Trophoblast cell (in vitro differentiated cells and primary cell): Measurements from ENCODE around the gene ZFP28.

ENCODE experiments used
- DNase-seq, 2 donors: peaks; one replicate each; pipeline ENCODE4 v3.0.0-alpha.2; 2016
- H2AFZ ChIP-seq: 2 replicates; pipeline ENCODE4 v1.6.1; 2013; ENCODE audit warnings: low read length, moderate library complexity, mild to moderate bottlenecking; ENCODE audit not compliant: insufficient read depth, poor library complexity
- H2AK5ac ChIP-seq: 2 replicates; pipeline ENCODE4 v1.6.1; 2013; ENCODE audit warnings: mild to moderate bottlenecking, low read length
- H2BK120ac ChIP-seq: 2 replicates; pipeline ENCODE4 v1.6.1; 2013; ENCODE audit warnings: low read length, mild to moderate bottlenecking, moderate library complexity; ENCODE audit not compliant: insufficient read depth, poor library complexity
- H2BK12ac ChIP-seq: 2 replicates; pipeline ENCODE4 v1.6.1; 2013; ENCODE audit warnings: mild to moderate bottlenecking, low read length, moderate library complexity
- H2BK5ac ChIP-seq: 2 replicates; pipeline ENCODE4 v1.6.1; 2013; ENCODE audit warnings: low read length, low read depth, moderate library complexity, mild to moderate bottlenecking; ENCODE audit not compliant: poor library complexity
- H3K14ac ChIP-seq: 2 replicates; pipeline ENCODE4 v1.6.1; 2013; ENCODE audit warnings: mild to moderate bottlenecking, low read length
- H3K18ac ChIP-seq: 2 replicates; pipeline ENCODE4 v1.6.1; 2013; ENCODE audit warnings: mild to moderate bottlenecking, low read length
- H3K23ac ChIP-seq: 2 replicates; pipeline ENCODE4 v1.6.1; 2013; ENCODE audit warnings: low read length
- H3K27ac ChIP-seq: 2 replicates; pipeline ENCODE4 v1.5.1; 2013; ENCODE audit warnings: low read depth, mild to moderate bottlenecking, inconsistent platforms, low read length, moderate library complexity
- H3K27me3 ChIP-seq: 2 replicates; pipeline ENCODE4 v1.6.1; 2013; ENCODE audit warnings: inconsistent platforms, mild to moderate bottlenecking, low read length, moderate library complexity; ENCODE audit not compliant: insufficient read depth
- H3K36me3 ChIP-seq, 2 experiments: 1 replicate in 1 of 2; 2 replicates in 1 of 2; pipeline ENCODE4 v1.6.1; 2013; ENCODE audit warnings: low read length in 2 of 2, mild to moderate bottlenecking in 2 of 2, moderate library complexity in 1 of 2; ENCODE audit not compliant: insufficient read depth in 2 of 2, control insufficient read depth in 1 of 2
- H3K4ac ChIP-seq: 2 replicates; pipeline ENCODE4 v1.6.1; 2013; ENCODE audit warnings: low read depth, mild to moderate bottlenecking, low read length, moderate library complexity
- H3K4me1 ChIP-seq, 2 experiments: 1 replicate in 1 of 2; 2 replicates in 1 of 2; pipeline ENCODE4 v1.6.1; 2013; ENCODE audit warnings: low read length in 2 of 2, mild to moderate bottlenecking in 2 of 2, moderate library complexity in 1 of 2; ENCODE audit not compliant: insufficient read depth in 2 of 2, control insufficient read depth in 1 of 2
- H3K4me2 ChIP-seq: 2 replicates; pipeline ENCODE4 v1.6.1; 2013; ENCODE audit warnings: inconsistent platforms, mild to moderate bottlenecking, low read length, moderate library complexity
- H3K4me3 ChIP-seq: 2 replicates; pipeline ENCODE4 v1.5.1; 2013; ENCODE audit warnings: mild to moderate bottlenecking, low read depth, low read length, inconsistent platforms
- H3K79me1 ChIP-seq: one replicate; pipeline ENCODE4 v1.6.1; 2013; ENCODE audit warnings: low read length
- H3K79me2 ChIP-seq: 2 replicates; pipeline ENCODE4 v1.6.1; 2013; ENCODE audit warnings: low read length, mild to moderate bottlenecking; ENCODE audit not compliant: control insufficient read depth, insufficient read depth, poor library complexity
- H3K9ac ChIP-seq: 2 replicates; pipeline ENCODE4 v1.6.1; 2013; ENCODE audit warnings: mild to moderate bottlenecking, low read length
- H3K9me3 ChIP-seq: 2 replicates; pipeline ENCODE4 v1.6.1; 2013; ENCODE audit warnings: low read depth, mild to moderate bottlenecking, control low read depth, inconsistent platforms, low read length; ENCODE audit not compliant: insufficient read depth
- H4K12ac ChIP-seq: 2 replicates; pipeline ENCODE4 v1.6.1; 2013; ENCODE audit warnings: low read depth, mild to moderate bottlenecking, low read length, moderate library complexity
- H4K8ac ChIP-seq: 2 replicates; pipeline ENCODE4 v1.6.1; 2013; ENCODE audit warnings: low read depth, mild to moderate bottlenecking, low read length, moderate library complexity
- H4K91ac ChIP-seq: one replicate; pipeline ENCODE4 v1.6.1; 2013; ENCODE audit warnings: low read depth, mild to moderate bottlenecking, low read length, moderate library complexity
- WGBS: extraction: QIAGEN DNeasy Blood & Tissue Kit; methylation state at CpG from one replicate; pipeline ENCODE4 v1.1.7; 2013; ENCODE audit warnings: missing lambda C conversion rate; ENCODE audit not compliant: insufficient read length, insufficient coverage; ENCODE audit errors: extremely low coverage; 5-methylcytosine and 5-hydroxymethylcytosine counted together

ZFP28 gene

GRCh38 chr19:56543776-56544175 lies 5.0 kb downstream of the ZFP28 start:
- H3K79me1 ChIP-seq: no peaks in the 10 kb centered on the region
- WGBS: no CpG with 5 or more reads among the region's 2 CpGs
- no peak for DNase-seq

GRCh38 chr19:56547535-56547934 lies 8.8 kb downstream of the ZFP28 start:
- Histone ChIP-seq H3K4ac (no peak overlapping the region), H3K36me3 (peaks cover 5 to 12% of the 10 kb centered on the region in 2 experiments), H3K27me3 (no peaks in the 10 kb centered on the region), H3K27ac (no peak overlapping the region), H3K4me2 (no peak overlapping the region), H3K18ac (no peak overlapping the region), H3K9me3 (peaks cover 5% of the 10 kb centered on the region), H4K91ac (no peak overlapping the region), H3K4me1 (no peaks in the 10 kb centered on the region), H2BK12ac (no peak overlapping the region), H3K23ac (no peak overlapping the region), H3K4me3 (no peak overlapping the region), H2AK5ac (no peak overlapping the region), H4K12ac (no peak overlapping the region), H2AFZ (no peak overlapping the region), H2BK120ac (no peak overlapping the region), H3K79me1 (no peaks in the 10 kb centered on the region), H4K8ac (no peak overlapping the region), H3K79me2 (no peaks in the 10 kb centered on the region), H2BK5ac (no peak overlapping the region), H3K14ac (no peak overlapping the region), H3K9ac (no peak overlapping the region)
- no peak for DNase-seq
- no CpG with 5 or more reads among the region's 6 CpGs for WGBS

More at GRCh38 chr19:56543776-56544175, 5.0 kb downstream of the ZFP28 start:
- Histone ChIP-seq H3K36me3 (peaks cover 0 to 6% of the 10 kb centered on the region in 2 experiments), H3K9ac (no peak overlapping the region), H3K14ac (no peak overlapping the region), H3K27ac (no peak overlapping the region), H2AFZ (no peak overlapping the region), H3K4me3 (no peak overlapping the region), H2BK12ac (no peak overlapping the region), H4K12ac (no peak overlapping the region), H3K4ac (no peak overlapping the region), H2BK5ac (no peak overlapping the region), H2BK120ac (no peak overlapping the region), H2AK5ac (no peak overlapping the region), H4K8ac (no peak overlapping the region), H3K18ac (no peak overlapping the region), H3K9me3 (peaks cover 12% of the 10 kb centered on the region), H3K27me3 (no peaks in the 10 kb centered on the region), H3K23ac (no peak overlapping the region), H3K4me1 (peaks cover 0 to 7% of the 10 kb centered on the region in 2 experiments), H3K4me2 (no peak overlapping the region), H3K79me2 (peaks cover 1% of the 10 kb centered on the region), H4K91ac (no peak overlapping the region)

GRCh38 chr19:56554272-56554869 lies 15.6 kb downstream of the ZFP28 start:
- no peak overlapping the region for H3K4ac ChIP-seq
- H2AK5ac ChIP-seq: no peak overlapping the region
- no peak overlapping the region for H3K18ac ChIP-seq
- no peak overlapping the region for H4K8ac ChIP-seq
- no CpG with 5 or more reads among the region's 6 CpGs for WGBS
- H3K27ac ChIP-seq: no peak overlapping the region
- H3K23ac ChIP-seq: no peak overlapping the region
- H2BK5ac ChIP-seq: no peak overlapping the region
- DNase-seq: no peak
- peaks cover 6% of the 10 kb centered on the region for H3K9me3 ChIP-seq
- no peak overlapping the region for H2BK120ac ChIP-seq
- H3K79me1 ChIP-seq: no peaks in the 10 kb centered on the region
- no peaks in the 10 kb centered on the region for H3K27me3 ChIP-seq
- H3K4me3 ChIP-seq: no peak overlapping the region
- H4K91ac ChIP-seq: no peak overlapping the region
- no peak overlapping the region for H3K14ac ChIP-seq
- H4K12ac ChIP-seq: no peak overlapping the region
- H3K4me2 ChIP-seq: no peak overlapping the region
- no peaks in the 10 kb centered on the region for H3K79me2 ChIP-seq
- no peak overlapping the region for H2AFZ ChIP-seq
- no peaks in the 10 kb centered on the region for H3K4me1 ChIP-seq
- no peak overlapping the region for H2BK12ac ChIP-seq
- no peak overlapping the region for H3K9ac ChIP-seq
- H3K36me3 ChIP-seq: peaks cover 7 to 17% of the 10 kb centered on the region in 2 experiments

DNA sequence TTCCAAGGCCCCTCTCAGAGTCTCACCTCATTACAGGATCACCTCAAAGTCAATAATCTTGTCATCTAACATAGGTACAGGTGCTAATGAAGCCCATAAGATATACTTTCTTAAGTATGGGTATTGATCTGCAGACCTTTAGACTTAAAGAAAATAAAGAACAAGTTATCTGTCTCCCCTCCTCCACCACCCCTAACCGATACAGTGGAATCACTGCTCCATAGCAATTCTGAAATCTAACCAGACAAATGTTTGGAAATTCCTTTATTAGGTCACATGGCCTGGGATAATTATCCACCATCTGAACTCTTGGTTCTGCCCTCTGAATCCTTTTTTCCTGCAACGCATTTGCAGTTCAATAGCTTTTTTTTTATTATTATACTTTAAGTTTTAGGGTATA lies 24.0 kb downstream of the ZFP28 start:
- Histone ChIP-seq H2BK5ac (no peak overlapping the region), H4K12ac (no peak overlapping the region), H3K79me1 (peaks cover 7% of the 10 kb centered on the region), H3K36me3 (peaks cover 0 to 4% of the 10 kb centered on the region in 2 experiments), H3K4me3 (no peak overlapping the region), H3K4ac (no peak overlapping the region), H4K8ac (no peak overlapping the region), H3K79me2 (peaks cover 6% of the 10 kb centered on the region), H3K27me3 (no peaks in the 10 kb centered on the region), H3K4me1 (peaks cover 0 to under 1% of the 10 kb centered on the region in 2 experiments), H2BK120ac (no peak overlapping the region), H2BK12ac (no peak overlapping the region), H3K9ac (no peak overlapping the region), H4K91ac (no peak overlapping the region), H3K14ac (no peak overlapping the region), H2AK5ac (no peak overlapping the region), H3K4me2 (no peak overlapping the region), H3K18ac (no peak overlapping the region), H3K9me3 (peaks cover 5% of the 10 kb centered on the region), H2AFZ (no peak overlapping the region), H3K23ac (no peak overlapping the region), H3K27ac (no peak overlapping the region)
- WGBS: no CpG with 5 or more reads among the region's 2 CpGs
- DNase-seq: no peak
